Osteoblast (primary cell): ENCODE measurements around the gene GABRB2. TPM values are rescaled to one million over a fixed set of nuclear protein-coding genes. Genes with fewer than 3 reads are reported as not detected.

ENCODE experiments used
- DNase-seq: peaks from one replicate; pipeline ENCODE4 v3.0.0; 2011; ENCODE audit warnings: low spot score, mixed read lengths; ENCODE audit not compliant: insufficient read length; ENCODE audit errors: missing footprints
- H2AFZ ChIP-seq: 2 replicates; pipeline ENCODE4 v1.6.0; 2011; ENCODE audit warnings: mild to moderate bottlenecking, low read length
- H3K27ac ChIP-seq: 2 replicates; pipeline ENCODE4 v1.5.1; 2011; ENCODE audit warnings: mild to moderate bottlenecking, low read depth, low read length, moderate library complexity
- H3K27me3 ChIP-seq: 2 replicates; pipeline ENCODE4 v1.6.0; 2012; ENCODE audit warnings: mild to moderate bottlenecking, control low read depth, inconsistent platforms, low read length, moderate library complexity; ENCODE audit not compliant: insufficient read depth
- H3K36me3 ChIP-seq: 2 replicates; pipeline ENCODE4 v1.5.1; 2011; ENCODE audit warnings: mild to moderate bottlenecking, low read length, control low read depth, moderate library complexity; ENCODE audit not compliant: insufficient read depth
- H3K4me1 ChIP-seq: 2 replicates; pipeline ENCODE4 v1.5.1; 2011; ENCODE audit warnings: mild to moderate bottlenecking, low read length, control low read depth, moderate library complexity; ENCODE audit not compliant: insufficient read depth
- H3K4me2 ChIP-seq: 2 replicates; pipeline ENCODE4 v1.6.0; 2011; ENCODE audit warnings: mild to moderate bottlenecking, low read length; ENCODE audit not compliant: insufficient read depth
- H3K4me3 ChIP-seq: fragments of 200-600 bp; sonication (generic); 3 replicates; pipeline ENCODE4 v1.5.1; 2012; ENCODE audit warnings: mild to moderate bottlenecking, low read length, inconsistent platforms; ENCODE audit not compliant: insufficient read depth
- H3K79me2 ChIP-seq: 2 replicates; pipeline ENCODE4 v1.6.0; 2012; ENCODE audit warnings: mild to moderate bottlenecking, low read length, control low read depth, inconsistent platforms; ENCODE audit not compliant: insufficient read depth
- H3K9me3 ChIP-seq: 2 replicates; pipeline ENCODE4 v1.5.1; 2011; ENCODE audit warnings: low read depth, low read length, control low read depth
- H4K20me1 ChIP-seq: 2 replicates; pipeline ENCODE4 v1.6.0; 2012; ENCODE audit warnings: mild to moderate bottlenecking, low read length, control low read depth; ENCODE audit not compliant: insufficient read depth
- total RNA-seq: library from RNA; depleted of rRNA; stranded (reverse); fragments of >200 nt; gene quantifications from 2 replicates; pipeline ENCODE4 v1.2.3, GENCODE V29; 2012
- TF ChIP-seq, protein P1 (sequence below): IDR thresholded peaks from 2 replicates; pipeline ENCODE4 v1.5.1; 2011; ENCODE audit warnings: mild to moderate bottlenecking, low read depth, low read length, moderate library complexity; ENCODE audit errors: extremely low read depth

GABRB2 gene
- total RNA-seq, 1 donor: 0.72 TPM

GRCh38 chr5:161314033-161314432 is 232.5 kb downstream of the GABRB2 start:
- no peak for DNase-seq

GRCh38 chr5:161312882-161313281 is 233.6 kb downstream of the GABRB2 start:
- TF ChIP-seq, protein P1, sequence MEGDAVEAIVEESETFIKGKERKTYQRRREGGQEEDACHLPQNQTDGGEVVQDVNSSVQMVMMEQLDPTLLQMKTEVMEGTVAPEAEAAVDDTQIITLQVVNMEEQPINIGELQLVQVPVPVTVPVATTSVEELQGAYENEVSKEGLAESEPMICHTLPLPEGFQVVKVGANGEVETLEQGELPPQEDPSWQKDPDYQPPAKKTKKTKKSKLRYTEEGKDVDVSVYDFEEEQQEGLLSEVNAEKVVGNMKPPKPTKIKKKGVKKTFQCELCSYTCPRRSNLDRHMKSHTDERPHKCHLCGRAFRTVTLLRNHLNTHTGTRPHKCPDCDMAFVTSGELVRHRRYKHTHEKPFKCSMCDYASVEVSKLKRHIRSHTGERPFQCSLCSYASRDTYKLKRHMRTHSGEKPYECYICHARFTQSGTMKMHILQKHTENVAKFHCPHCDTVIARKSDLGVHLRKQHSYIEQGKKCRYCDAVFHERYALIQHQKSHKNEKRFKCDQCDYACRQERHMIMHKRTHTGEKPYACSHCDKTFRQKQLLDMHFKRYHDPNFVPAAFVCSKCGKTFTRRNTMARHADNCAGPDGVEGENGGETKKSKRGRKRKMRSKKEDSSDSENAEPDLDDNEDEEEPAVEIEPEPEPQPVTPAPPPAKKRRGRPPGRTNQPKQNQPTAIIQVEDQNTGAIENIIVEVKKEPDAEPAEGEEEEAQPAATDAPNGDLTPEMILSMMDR: no peak
- H3K36me3 ChIP-seq: no peaks in the 10 kb centered on the region
- no peak overlapping the region for H3K27ac ChIP-seq
- no peaks in the 10 kb centered on the region for H3K27me3 ChIP-seq
- H3K9me3 ChIP-seq: no peaks in the 10 kb centered on the region
- DNase-seq: no peak
- H3K79me2 ChIP-seq: no peaks in the 10 kb centered on the region
- H2AFZ ChIP-seq: no peak overlapping the region
- no peak overlapping the region for H3K4me2 ChIP-seq
- H3K4me3 ChIP-seq: no peak overlapping the region
- H4K20me1 ChIP-seq: no peaks in the 10 kb centered on the region
- H3K4me1 ChIP-seq: no peaks in the 10 kb centered on the region

More at GRCh38 chr5:161314033-161314432, 232.5 kb downstream of the GABRB2 start:
- Histone ChIP-seq H3K4me1 (no peaks in the 10 kb centered on the region), H3K9me3 (no peaks in the 10 kb centered on the region), H3K27me3 (no peaks in the 10 kb centered on the region), H4K20me1 (no peaks in the 10 kb centered on the region), H3K4me3 (no peak overlapping the region), H3K4me2 (no peak overlapping the region), H3K79me2 (no peaks in the 10 kb centered on the region), H3K27ac (no peak overlapping the region), H2AFZ (no peak overlapping the region), H3K36me3 (no peaks in the 10 kb centered on the region)
- TF ChIP-seq, protein P1: no peak

- peak; percentile 8 for DNase-seq
- Histone ChIP-seq H3K4me3 (no peak overlapping the region), H3K4me1 (no peaks in the 10 kb centered on the region), H2AFZ (no peak overlapping the region), H3K36me3 (no peaks in the 10 kb centered on the region), H3K9me3 (no peaks in the 10 kb centered on the region), H4K20me1 (no peaks in the 10 kb centered on the region), H3K4me2 (no peak overlapping the region), H3K79me2 (no peaks in the 10 kb centered on the region), H3K27ac (no peak overlapping the region), H3K27me3 (no peaks in the 10 kb centered on the region)
- TF ChIP-seq, protein P1: no peak
Measured at GRCh38 chr5:161311965-161312364, 234.6 kb downstream of the GABRB2 start.

DNA sequence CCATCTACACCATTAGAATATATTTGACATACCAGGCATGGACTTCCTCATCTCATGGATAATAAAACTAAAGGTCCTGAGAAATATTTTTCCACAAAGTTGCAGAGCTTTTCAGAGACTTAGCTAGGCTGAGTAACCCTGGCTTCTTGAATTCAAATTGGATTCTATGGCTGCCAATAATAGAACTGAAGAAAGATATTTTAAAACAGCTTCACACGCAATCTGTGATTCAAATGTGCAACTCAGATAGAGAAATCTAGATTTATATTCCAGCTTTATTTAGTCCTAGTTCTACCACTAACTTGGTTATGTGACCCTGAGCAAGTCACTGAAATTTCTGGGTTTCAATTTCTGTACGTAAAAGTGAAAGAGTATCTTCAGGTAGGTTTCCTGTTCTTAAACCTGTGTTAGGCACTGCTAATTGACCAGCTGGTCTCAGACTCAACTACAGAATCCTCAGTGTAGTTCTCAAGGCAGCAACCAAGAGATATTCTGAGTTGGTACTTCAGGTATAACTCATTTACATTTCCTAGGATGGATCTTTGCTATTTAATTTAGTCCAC is 235.3 kb downstream of the GABRB2 start:
- no peaks in the 10 kb centered on the region for H3K9me3 ChIP-seq
- H2AFZ ChIP-seq: no peak overlapping the region
- H3K4me1 ChIP-seq: no peaks in the 10 kb centered on the region
- no peak for DNase-seq
- no peak overlapping the region for H3K4me3 ChIP-seq
- H3K27me3 ChIP-seq: no peaks in the 10 kb centered on the region
- no peak overlapping the region for H3K4me2 ChIP-seq
- TF ChIP-seq, protein P1: no peak
- H3K79me2 ChIP-seq: no peaks in the 10 kb centered on the region
- no peaks in the 10 kb centered on the region for H4K20me1 ChIP-seq
- no peak overlapping the region for H3K27ac ChIP-seq
- no peaks in the 10 kb centered on the region for H3K36me3 ChIP-seq
